ENCODE results near the gene KRTAP5-6. TPM values are rescaled to one million over a fixed set of nuclear protein-coding genes. Genes with fewer than 3 reads are reported as not detected.

Gene KRTAP5-6
- polyA plus RNA-seq, 1 donor (not counting 4 experiments of a cell fraction or from before 2014, with no cell fraction given) = not detected

- DNase-seq (ENCODE audit: low read depth, low spot score) (no peak), FAIRE-seq (no peak)
- TF ChIP-seq EZH2 (IDR thresholded peaks at IDR 0.05; ENCODE audit: low read length) = no peak
- peak in 2 of 3 experiments; percentile 11 to 44 for TF ChIP-seq CTCF (optimal IDR thresholded peaks at IDR 0.05 in 1 of 3, IDR thresholded peaks at IDR 0.05 in 1 of 3, conservative IDR thresholded peaks at IDR 0.05 in 1 of 3; ENCODE audit: extremely low read depth in 1 of 3, insufficient read depth in 2 of 3, low read length in 3 of 3)
- Histone ChIP-seq H3K4me2 (ENCODE audit: control insufficient read depth, extremely low read depth, insufficient read depth, low read depth, low read length) (no peak overlapping the region), H3K36me3 (ENCODE audit: control insufficient read depth in 2 of 2, extremely low read depth in 1 of 2, insufficient read depth in 2 of 2, low read length in 2 of 2) (no peaks in the 10 kb centered on the region), H2AFZ (ENCODE audit: control insufficient read depth, low read length) (peak overlapping the region; percentile 30), H3K27ac (ENCODE audit: control insufficient read depth, insufficient read depth, low read length) (no peak overlapping the region), H3K4me3 (ENCODE audit: control insufficient read depth in 2 of 3, extremely low read depth in 1 of 3, insufficient read depth in 2 of 3, low read depth in 1 of 3, low read length in 3 of 3) (no peak overlapping the region), H4K20me1 (ENCODE audit: control insufficient read depth, extremely low read depth, insufficient read depth, low read length) (no peaks in the 10 kb centered on the region), H3K27me3 (ENCODE audit: control insufficient read depth, extremely low read depth, insufficient read depth, low read length) (peaks cover 10% of the 10 kb centered on the region), H3K9me3 (ENCODE audit: control insufficient read depth, low read depth, low read length) (no peaks in the 10 kb centered on the region), H3K9ac (ENCODE audit: control insufficient read depth, extremely low read depth, insufficient read depth, low read length) (no peak overlapping the region), H3K4me1 (ENCODE audit: control insufficient read depth, extremely low read depth, insufficient read depth, low read length) (peaks cover 12% of the 10 kb centered on the region), H3K9me1 (ENCODE audit: control insufficient read depth, extremely low read depth, insufficient read depth, low read length) (no peaks in the 10 kb centered on the region), H3K79me2 (ENCODE audit: control insufficient read depth, insufficient read depth, low read length) (no peaks in the 10 kb centered on the region)
- dilution Hi-C loops (cut with MboI; ENCODE audit: extremely low pct_ligation_motif_present, low sequenced_read_pairs) = no loop called here
Measured at GRCh38 chr11:1655168-1656060, 41.6 kb upstream of the KRTAP5-6 start.

GRCh38 chr11:1656061-1656441 lies 40.9 kb upstream of the KRTAP5-6 start:
- H3K4me3 ChIP-seq (ENCODE audit: control insufficient read depth in 2 of 3, extremely low read depth in 1 of 3, insufficient read depth in 2 of 3, low read depth in 1 of 3, low read length in 3 of 3) = no peak overlapping the region
- no peak overlapping the region for H3K4me2 ChIP-seq (ENCODE audit: control insufficient read depth, extremely low read depth, insufficient read depth, low read depth, low read length)
- peaks cover 14% of the 10 kb centered on the region for H3K27me3 ChIP-seq (ENCODE audit: control insufficient read depth, extremely low read depth, insufficient read depth, low read length)
- no peak for FAIRE-seq
- no peaks in the 10 kb centered on the region for H3K9me3 ChIP-seq (ENCODE audit: control insufficient read depth, low read depth, low read length)
- H3K79me2 ChIP-seq (ENCODE audit: control insufficient read depth, insufficient read depth, low read length) = no peaks in the 10 kb centered on the region
- TF ChIP-seq EZH2 (IDR thresholded peaks at IDR 0.05; ENCODE audit: low read length) (no peak), CTCF (optimal IDR thresholded peaks at IDR 0.05 in 1 of 3, IDR thresholded peaks at IDR 0.05 in 1 of 3, conservative IDR thresholded peaks at IDR 0.05 in 1 of 3; ENCODE audit: extremely low read depth in 1 of 3, insufficient read depth in 2 of 3, low read length in 3 of 3) (no peak)
- H3K9ac ChIP-seq (ENCODE audit: control insufficient read depth, extremely low read depth, insufficient read depth, low read length) = no peak overlapping the region
- no peak for DNase-seq (ENCODE audit: low read depth, low spot score)
- peaks cover 6% of the 10 kb centered on the region for H3K4me1 ChIP-seq (ENCODE audit: control insufficient read depth, extremely low read depth, insufficient read depth, low read length)
- H4K20me1 ChIP-seq (ENCODE audit: control insufficient read depth, extremely low read depth, insufficient read depth, low read length) = no peaks in the 10 kb centered on the region
- no peak overlapping the region for H2AFZ ChIP-seq (ENCODE audit: control insufficient read depth, low read length)
- H3K9me1 ChIP-seq (ENCODE audit: control insufficient read depth, extremely low read depth, insufficient read depth, low read length) = no peaks in the 10 kb centered on the region
- H3K36me3 ChIP-seq (ENCODE audit: control insufficient read depth in 2 of 2, extremely low read depth in 1 of 2, insufficient read depth in 2 of 2, low read length in 2 of 2) = no peaks in the 10 kb centered on the region
- no peak overlapping the region for H3K27ac ChIP-seq (ENCODE audit: control insufficient read depth, insufficient read depth, low read length)
- dilution Hi-C loops (cut with MboI; ENCODE audit: extremely low pct_ligation_motif_present, low sequenced_read_pairs) = no loop called here
